Coronary artery (tissue), 2 donors: Measurements from ENCODE around the gene OR10G2.

Experiments
- DNase-seq: peaks from one replicate; pipeline ENCODE4 v3.0.0-alpha.2; 2017; ENCODE audit warnings: low spot score
- H3K27ac ChIP-seq, 2 donors: fragments of 200-600 bp; sonication (generic); one replicate each; pipeline ENCODE4 v1.5.1; 2016 to 2019
- H3K4me3 ChIP-seq: fragments of 200-600 bp; sonication (generic); 2 replicates; pipeline ENCODE4 v1.5.1; 2016; ENCODE audit warnings: mild to moderate bottlenecking, moderate library complexity
- CTCF ChIP-seq: fragments of 200-600 bp; sonication (generic); IDR thresholded peaks from one replicate; pipeline ENCODE4 v1.5.1; 2019; ENCODE audit warnings: antibody characterized with exemption

The OR10G2 gene

DNA sequence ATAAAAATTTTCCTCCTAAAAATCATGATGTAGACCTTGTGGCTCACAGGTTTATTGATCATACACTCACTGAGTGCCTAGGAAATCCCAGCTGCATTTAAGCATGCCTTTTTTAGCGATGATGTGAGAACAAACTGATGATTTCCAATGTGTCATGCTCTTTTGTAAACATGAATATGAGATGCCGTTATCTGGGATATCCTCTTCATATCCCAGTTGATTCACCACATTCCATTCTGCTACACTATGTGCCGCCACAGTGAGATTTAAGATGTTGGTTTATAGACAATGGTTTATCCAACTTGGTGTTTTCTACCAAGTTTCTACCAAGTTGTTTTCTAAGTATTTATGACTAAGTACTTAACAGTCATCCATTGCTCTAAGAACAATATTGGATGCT is 33.6 kb upstream of the OR10G2 start:
- Histone ChIP-seq H3K27ac (no peak overlapping the region), H3K4me3 (no peak overlapping the region)
- no peak for TF ChIP-seq CTCF
- no peak for DNase-seq

DNA sequence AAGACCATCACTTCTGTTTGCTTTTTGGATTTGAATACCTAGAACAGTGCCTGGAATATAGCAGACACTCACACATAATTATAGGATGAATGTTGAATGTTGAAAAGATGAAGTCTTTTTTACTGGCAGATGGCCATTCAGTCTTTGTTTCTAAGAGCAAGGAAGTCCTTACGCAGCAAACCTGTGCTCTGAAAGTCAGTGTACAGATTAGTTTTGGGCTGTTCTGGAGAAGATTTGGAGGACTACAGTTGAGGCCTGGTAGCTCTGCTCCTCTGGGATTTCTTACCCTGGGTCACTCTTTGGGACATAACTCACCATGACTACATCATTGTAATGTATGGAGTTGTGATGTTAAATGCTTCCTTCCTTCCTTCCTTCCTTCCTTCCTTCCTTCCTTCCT is 22.2 kb upstream of the OR10G2 start:
- H3K4me3 ChIP-seq, result no peak overlapping the region
- TF ChIP-seq CTCF, result no peak
- no peak overlapping the region for H3K27ac ChIP-seq
- DNase-seq, result no peak

- no peak overlapping the region for H3K27ac ChIP-seq
- H3K4me3 ChIP-seq, result no peak overlapping the region
- TF ChIP-seq CTCF, result no peak
- DNase-seq, result no peak
Measured at GRCh38 chr14:21654215-21654614, 19.5 kb upstream of the OR10G2 start.

GRCh38 chr14:21653331-21653885 is 18.7 kb upstream of the OR10G2 start, which contains the start of gene OR4E2:
Gene OR4E2 (plus strand): TSS chr14:21653835. CDS start chr14:21665083, 11,248 bp downstream.
- H3K4me3 ChIP-seq, result no peak within 1 kb of the TSS
- no peak within 1 kb of the TSS for H3K27ac ChIP-seq
- no peak for DNase-seq
- TF ChIP-seq CTCF, result no peak

- no peak overlapping the region for H3K4me3 ChIP-seq
- no peak for TF ChIP-seq CTCF
- no peak overlapping the region for H3K27ac ChIP-seq
- no peak for DNase-seq
Measured at GRCh38 chr14:21652209-21652808, 17.6 kb upstream of the OR10G2 start.

- DNase-seq, result no peak
- Histone ChIP-seq H3K27ac (no peak overlapping the region), H3K4me3 (no peak overlapping the region)
- no peak for TF ChIP-seq CTCF
Measured at GRCh38 chr14:21647380-21647779, 12.6 kb upstream of the OR10G2 start.

- no peak for TF ChIP-seq CTCF
- no peak for DNase-seq
- no peak overlapping the region for H3K4me3 ChIP-seq
- no peak overlapping the region for H3K27ac ChIP-seq
Measured at GRCh38 chr14:21643407-21643806, 8.7 kb upstream of the OR10G2 start.
